GM10266 (cell line): ENCODE results near the gene ANGEL2.

Source experiments
- DNase-seq: peaks from one replicate; pipeline ENCODE4 v3.0.0; 2012; ENCODE audit errors: extremely low spot score
- CTCF ChIP-seq: IDR thresholded peaks from 2 replicates; pipeline ENCODE4 v1.5.1; 2012; ENCODE audit warnings: mild to moderate bottlenecking, low read depth; ENCODE audit not compliant: control insufficient read depth, insufficient read depth; ENCODE audit errors: missing control alignments

Gene ANGEL2

GRCh38 chr1:212979340-212980122 is 36.1 kb downstream of the ANGEL2 start:
- DNase-seq, result peak; percentile 74
- TF ChIP-seq CTCF, result no peak

GRCh38 chr1:212977781-212978645 is 37.7 kb downstream of the ANGEL2 start:
- TF ChIP-seq CTCF, result no peak
- peak; percentile 55 for DNase-seq

- DNase-seq, result no peak
- no peak for TF ChIP-seq CTCF
Observed at GRCh38 chr1:212976586-212976985, 39.1 kb downstream of the ANGEL2 start.

GRCh38 chr1:212975111-212975918 is 40.4 kb downstream of the ANGEL2 start:
- DNase-seq, result no peak
- no peak for TF ChIP-seq CTCF

GRCh38 chr1:212974711-212975110 is 41.0 kb downstream of the ANGEL2 start:
- no peak for TF ChIP-seq CTCF

GRCh38 chr1:212973899-212974298 is 41.8 kb downstream of the ANGEL2 start:
- no peak for DNase-seq
- TF ChIP-seq CTCF, result no peak

More at GRCh38 chr1:212974711-212975110, 41.0 kb downstream of the ANGEL2 start:
- DNase-seq, result no peak
